Heart right ventricle (tissue), 16 donors: ENCODE measurements around the gene WBP11. TPM values are rescaled to one million over a fixed set of nuclear protein-coding genes. Genes with fewer than 3 reads are reported as not detected.

Experiments used
- ATAC-seq, 8 donors: fragments of 200-7000 bp; cut with Tn5 transposase; one replicate each; pipeline ENCODE4 v1.9.1; 2020; ENCODE audit warnings: mild to moderate bottlenecking in 8 of 8, moderate library complexity in 8 of 8, moderate number of reproducible peaks in 1 of 8
- DNase-seq, 2 donors: peaks; one replicate each; pipeline ENCODE4 v3.0.0-alpha.2; 2020
- H3K27ac ChIP-seq, 10 donors: fragments of 200-600 bp; sonication (generic) in 2 of 10; one replicate each; pipeline versions ENCODE4 v1.5.0 to v1.8.0; 2020 to 2022; ENCODE audit warnings: mild to moderate bottlenecking in 3 of 10
- H3K27me3 ChIP-seq, 7 donors: fragments of 200-600 bp; one replicate each; pipeline ENCODE4 v1.8.0; 2021 to 2022; ENCODE audit warnings: mild to moderate bottlenecking in 2 of 7
- H3K36me3 ChIP-seq, 9 donors: fragments of 200-600 bp; sonication (generic) in 1 of 9; one replicate each; pipeline versions ENCODE4 v1.5.0 to v1.8.0; 2020 to 2022; ENCODE audit warnings: mild to moderate bottlenecking in 2 of 9
- H3K4me1 ChIP-seq, 9 donors: fragments of 200-600 bp; sonication (generic) in 1 of 9; one replicate each; pipeline versions ENCODE4 v1.5.0 to v1.8.0; 2020 to 2022; ENCODE audit warnings: mild to moderate bottlenecking in 4 of 9
- H3K4me3 ChIP-seq, 10 donors: fragments of 200-600 bp; sonication (generic) in 2 of 10; one replicate each; pipeline versions ENCODE4 v1.5.0 to v1.8.0; 2020 to 2022; ENCODE audit warnings: mild to moderate bottlenecking in 7 of 10, moderate library complexity in 2 of 10
- H3K9me3 ChIP-seq, 11 donors: fragments of 200-600 bp in 10 of 11; sonication (generic) in 2 of 11; one replicate each; pipeline versions ENCODE4 v1.5.0 to v1.8.0; 2013 to 2022; ENCODE audit warnings: mild to moderate bottlenecking in 2 of 11, control low read depth in 1 of 11, moderate library complexity in 1 of 11
- WGBS, 2 donors: extraction: QIAGEN DNeasy Blood & Tissue Kit; methylation state at CpG; one replicate each; pipeline ENCODE4 v1.1.7; 2013; ENCODE audit warnings: inconsistent platforms in 1 of 2; 5-methylcytosine and 5-hydroxymethylcytosine counted together
- intact Hi-C, 10 donors: fragments of 100-400 bp; cut with DNase I; formaldehyde crosslinking; loops; one replicate each; pipeline versions ENCODE4 v1.11.1 to v1.14.2; 2022
- polyA plus RNA-seq, 2 donors: library from polyadenylated mRNA; stranded (reverse); fragments of 200-250 nt; gene quantifications; one replicate each; pipeline ENCODE4 v1.2.3, GENCODE V29; 2013
- total RNA-seq, 10 donors: library from RNA; stranded (reverse); fragmentation: NEBNext Ultra II Directional in 3 of 10; extraction: Animal tissue kit (Norgen Biotek cat#: 25700) in 3 of 10; gene quantifications; one replicate each; pipeline versions ENCODE4 v1.2.1 to v1.2.4, GENCODE V29; 2021 to 2023
- TF ChIP-seq, protein P1 (sequence below), 9 donors: fragments of 200-600 bp; sonication (generic) in 2 of 9; IDR thresholded peaks; one replicate each; pipeline versions ENCODE4 v1.5.0 to v1.8.0; 2021 to 2022; ENCODE audit warnings: antibody characterized with exemption in 9 of 9, mild to moderate bottlenecking in 5 of 9, moderate library complexity in 1 of 9
- donor health status: Arrhythmogenic right ventricular cardiomyopathy.
- donor health status: ischemic (EF 13 %, LVEDD 7.1; RV severe dilation, severe dysfunction).
- donor health status: healthy with polysubstance abuse.
- donor health status: DM: no; HTN: yes; CAD: no.
- donor health status: DM: no; HTN: no; CAD: no.
- donor health status: ischemic (EF 25% LVEDD 6.9; RV normal size, moderate dysfunction).
- donor health status: ischemic (EF 25% LVEDD 5.7; RV mildly dilated, moderate dysfunction).
- donor health status: healthy.
- donor health status: DM: yes; HTN: yes; CAD: no.
- donor health status: Ischemic cardiomyopathy.
- donor health status: ischemic (EF 35%, LVEDD 5.7; RV mildly dilated, moderate dysfunction).
- donor health status: nonischemic (EF 11% LVEDD 7.7; RV severe dilation, severe dysfunction).
- donor health status: DM: yes; HTN: yes; CAD: no.
- donor health status: PGD.
- donor health status: ischemic (EF 29% LVEDD 5.4; RV normal size, mild dysfunction).
- donor health status: nonischemic (EF 23%, LVEDD 6.1; RV moderate dilation, normal function).

WBP11 gene
- total and polyA plus RNA-seq, 12 donors, result 11.9 to 62.3 (median 54.3) TPM

- intact Hi-C loops, result loop anchor here in 4 of 10 donors (2.0 to 5.0 kb wide), 5 partner anchors 28 to 518 kb away; partner anchors contain the start of genes ART4 (in 3 of the 4), C12orf60 (in 3 of the 4), WBP11 (in 3 of the 4) and ATF7IP (in 1 of the 4)
- ATAC-seq (peak in 7 of 8 donors; percentile 2 to 42 (median 22)), DNase-seq (peak; percentile 40 to 46)
- Histone ChIP-seq H3K27me3 (no peaks in the 10 kb centered on the region), H3K9me3 (no peaks in the 10 kb centered on the region), H3K27ac (peak overlapping the region; percentile 76 to 97 (median 94)), H3K36me3 (no peaks in the 10 kb centered on the region), H3K4me1 (peaks cover 0 to 42% (median 14%) of the 10 kb centered on the region in 9 donors), H3K4me3 (peak overlapping the region; percentile 76 to 93 (median 80))
- TF ChIP-seq, protein P1, sequence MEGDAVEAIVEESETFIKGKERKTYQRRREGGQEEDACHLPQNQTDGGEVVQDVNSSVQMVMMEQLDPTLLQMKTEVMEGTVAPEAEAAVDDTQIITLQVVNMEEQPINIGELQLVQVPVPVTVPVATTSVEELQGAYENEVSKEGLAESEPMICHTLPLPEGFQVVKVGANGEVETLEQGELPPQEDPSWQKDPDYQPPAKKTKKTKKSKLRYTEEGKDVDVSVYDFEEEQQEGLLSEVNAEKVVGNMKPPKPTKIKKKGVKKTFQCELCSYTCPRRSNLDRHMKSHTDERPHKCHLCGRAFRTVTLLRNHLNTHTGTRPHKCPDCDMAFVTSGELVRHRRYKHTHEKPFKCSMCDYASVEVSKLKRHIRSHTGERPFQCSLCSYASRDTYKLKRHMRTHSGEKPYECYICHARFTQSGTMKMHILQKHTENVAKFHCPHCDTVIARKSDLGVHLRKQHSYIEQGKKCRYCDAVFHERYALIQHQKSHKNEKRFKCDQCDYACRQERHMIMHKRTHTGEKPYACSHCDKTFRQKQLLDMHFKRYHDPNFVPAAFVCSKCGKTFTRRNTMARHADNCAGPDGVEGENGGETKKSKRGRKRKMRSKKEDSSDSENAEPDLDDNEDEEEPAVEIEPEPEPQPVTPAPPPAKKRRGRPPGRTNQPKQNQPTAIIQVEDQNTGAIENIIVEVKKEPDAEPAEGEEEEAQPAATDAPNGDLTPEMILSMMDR (IDR thresholded peaks at IDR 0.05), result no peak
- 11 to 14% methylated on average over 34 of the region's 34 CpGs for WGBS, 2 donors
Measured at GRCh38 chr12:14774906-14775635, 28.2 kb downstream of the WBP11 start.

- Histone ChIP-seq H3K4me3 (peak overlapping the region; percentile 76 to 93 (median 80)), H3K36me3 (no peaks in the 10 kb centered on the region), H3K27ac (peak overlapping the region; percentile 76 to 97 (median 94)), H3K9me3 (no peaks in the 10 kb centered on the region), H3K27me3 (no peaks in the 10 kb centered on the region), H3K4me1 (peaks cover 0 to 45% (median 15%) of the 10 kb centered on the region in 9 donors)
- TF ChIP-seq, protein P1 (IDR thresholded peaks at IDR 0.05), result no peak
- WGBS, 2 donors, result 0 to 2% methylated on average over 67 of the region's 67 CpGs
- DNase-seq (peak; percentile 91 to 96), ATAC-seq (peak; percentile 85 to 89 (median 88))
- intact Hi-C loops, result loop anchor here in 4 of 10 donors (2.0 to 5.0 kb wide), 5 partner anchors 29 to 517 kb away; partner anchors contain the start of genes ART4 (in 3 of the 4), C12orf60 (in 3 of the 4), WBP11 (in 3 of the 4) and ATF7IP (in 1 of the 4)
Measured at GRCh38 chr12:14774074-14774905, 29.0 kb downstream of the WBP11 start.

DNA sequence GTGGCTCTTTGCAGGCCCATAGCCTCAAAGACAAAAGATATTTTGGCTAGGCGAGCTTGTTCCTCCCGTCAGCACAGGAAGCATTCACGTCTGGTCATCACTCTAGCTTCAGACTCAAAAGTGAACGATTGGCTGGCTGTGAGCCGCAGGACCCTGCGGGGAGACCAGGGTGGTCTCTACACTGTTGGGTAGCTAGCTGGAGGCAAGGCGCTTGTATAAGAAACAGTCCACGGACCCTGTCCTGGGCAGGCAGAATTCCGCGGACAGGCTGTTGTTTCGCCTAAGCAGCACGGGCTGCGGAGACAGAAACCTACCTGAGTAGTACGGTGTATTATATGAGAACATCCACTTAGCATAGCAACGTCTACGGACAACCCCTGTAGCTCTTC lies 29.6 kb downstream of the WBP11 start:
- H3K4me1 ChIP-seq, result peaks cover 4 to 51% (median 20%) of the 10 kb centered on the region in 9 donors
- ATAC-seq, result peak in 1 of 8 donors; percentile 0
- no peaks in the 10 kb centered on the region for H3K9me3 ChIP-seq
- H3K27ac ChIP-seq, result peak overlapping the region in 9 of 10 donors; percentile 0 to 97 (median 94)
- no peaks in the 10 kb centered on the region for H3K36me3 ChIP-seq
- 17% methylated on average over 16 of the region's 16 CpGs for WGBS, 2 donors
- peak overlapping the region; percentile 76 to 93 (median 80) for H3K4me3 ChIP-seq
- DNase-seq, result no peak
- H3K27me3 ChIP-seq, result no peaks in the 10 kb centered on the region
- intact Hi-C loops, result loop anchor here in 4 of 10 donors (2.0 to 5.0 kb wide), 5 partner anchors 29 to 516 kb away; partner anchors contain the start of genes ART4 (in 3 of the 4), C12orf60 (in 3 of the 4), WBP11 (in 3 of the 4) and ATF7IP (in 1 of the 4)
- TF ChIP-seq, protein P1 (IDR thresholded peaks at IDR 0.05), result no peak

DNA sequence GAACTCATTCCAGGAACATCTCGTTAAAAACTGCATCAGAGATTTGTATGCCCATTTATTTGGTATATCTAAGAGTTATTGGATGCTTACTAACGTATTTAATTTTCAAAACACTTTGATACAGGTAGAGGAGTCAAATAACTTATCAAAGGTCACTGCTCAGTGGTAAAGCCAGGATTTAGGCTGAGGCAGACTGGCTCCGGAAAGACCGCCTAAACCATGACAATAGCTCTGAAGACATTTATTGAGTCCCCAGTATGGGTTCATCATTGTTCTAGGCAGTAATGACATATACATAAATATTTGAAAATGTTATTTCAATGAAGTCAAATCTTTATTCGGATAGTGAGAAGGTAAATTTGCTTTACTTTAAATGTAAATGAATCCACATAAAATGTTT lies 30.3 kb downstream of the WBP11 start:
- WGBS, 2 donors, result 90 to 96% methylated on average over 5 of the region's 5 CpGs
- no peaks in the 10 kb centered on the region for H3K27me3 ChIP-seq
- peaks cover 4 to 58% (median 21%) of the 10 kb centered on the region in 9 donors for H3K4me1 ChIP-seq
- peak overlapping the region in 1 of 10 donors; percentile 80 for H3K4me3 ChIP-seq
- no peaks in the 10 kb centered on the region for H3K9me3 ChIP-seq
- H3K36me3 ChIP-seq, result no peaks in the 10 kb centered on the region
- TF ChIP-seq, protein P1 (IDR thresholded peaks at IDR 0.05), result no peak
- intact Hi-C loops, result loop anchor here in 3 of 10 donors (5.0 kb wide), 3 partner anchors 69 to 516 kb away; partner anchors contain the start of genes ART4 (in 2 of the 3) and ATF7IP (in 1 of the 3)
- H3K27ac ChIP-seq, result no peak overlapping the region
- DNase-seq (no peak), ATAC-seq (no peak)
